Gastrocnemius medialis (tissue), 4 donors: ENCODE measurements around the gene PLAGL2. TPM values are rescaled to one million over a fixed set of nuclear protein-coding genes. Genes with fewer than 3 reads are reported as not detected.

Experiments used
- ATAC-seq, 2 donors: fragments of 150-250 bp; one replicate each; pipeline ENCODE4 v1.9.1; 2016
- DNase-seq, 2 donors: peaks; one replicate each; pipeline ENCODE4 v3.0.0-alpha.2; 2019
- H3K27ac ChIP-seq, 4 donors: fragments of 200-600 bp; sonication (generic); 1 replicate in 1 of 4; 2 replicates in 3 of 4; pipeline ENCODE4 v1.5.1; 2016 to 2018; ENCODE audit warnings: mild to moderate bottlenecking in 2 of 4, moderate library complexity in 1 of 4
- H3K27me3 ChIP-seq, 3 donors: fragments of 200-600 bp; sonication (generic) in 2 of 3; 1 replicate in 1 of 3; 2 replicates in 2 of 3; pipeline versions ENCODE4 v1.5.1 to v1.6.0; 2016 to 2019; ENCODE audit warnings: mild to moderate bottlenecking in 1 of 3, moderate library complexity in 1 of 3
- H3K36me3 ChIP-seq, 2 donors: fragments of 200-600 bp; sonication (generic) in 1 of 2; one replicate each; pipeline ENCODE4 v1.5.1; 2017 to 2018
- H3K4me1 ChIP-seq, 2 donors: fragments of 200-600 bp; sonication (generic) in 1 of 2; one replicate each; pipeline ENCODE4 v1.5.1; 2016 to 2017; ENCODE audit warnings: mild to moderate bottlenecking in 2 of 2
- H3K4me3 ChIP-seq, 4 donors: fragments of 200-600 bp; sonication (generic) in 3 of 4; 1 replicate in 1 of 4; 2 replicates in 3 of 4; pipeline ENCODE4 v1.5.1; 2016 to 2019; ENCODE audit warnings: mild to moderate bottlenecking in 2 of 4
- H3K9me3 ChIP-seq, 3 donors: fragments of 200-600 bp; sonication (generic) in 2 of 3; 1 replicate in 1 of 3; 2 replicates in 2 of 3; pipeline ENCODE4 v1.5.1; 2016 to 2019
- CTCF ChIP-seq, 5 experiments: fragments of 450-650 bp in 3 of 5; fragments of 200-600 bp in 2 of 5; sonication (generic) in 2 of 5; IDR thresholded peaks in 4 of 5; conservative IDR thresholded peaks in 1 of 5; 1 replicate in 4 of 5; 2 replicates in 1 of 5; pipeline ENCODE4 v1.5.1; 2016 to 2019; ENCODE audit warnings: antibody characterized with exemption in 5 of 5, mild to moderate bottlenecking in 3 of 5, moderate library complexity in 3 of 5
- POLR2A ChIP-seq, 2 donors: fragments of 450-650 bp; IDR thresholded peaks; one replicate each; pipeline ENCODE4 v1.6.1; 2017; ENCODE audit warnings: antibody characterized with exemption in 2 of 2, mild to moderate bottlenecking in 2 of 2, moderate library complexity in 2 of 2
- in situ Hi-C, 4 donors: fragments of 200-750 bp; cut with MboI; loops; one replicate each; pipeline versions ENCODE4 v1.15.0 to v1.8.0; 2017; ENCODE audit warnings: low sequenced_read_pairs in 4 of 4
- intact Hi-C: fragments of 100-400 bp; cut with DNase I; formaldehyde crosslinking; loops from one replicate; pipeline ENCODE4 v1.15.1; 2023; ENCODE audit warnings: low total_unique reads
- total RNA-seq, 4 donors: library from RNA; depleted of rRNA; stranded (reverse); fragments of >200 nt; gene quantifications; one replicate each; pipeline versions ENCODE4 v1.1.0 to v1.2.3, GENCODE V29; 2016

PLAGL2 gene
- total RNA-seq, 4 donors from 2014 or later, result 1.4 to 6.5 (median 5.8) TPM

GRCh38 chr20:32162351-32162750, 45.2 kb downstream of the PLAGL2 start:
- Histone ChIP-seq H3K9me3 (no peaks in the 10 kb centered on the region), H3K36me3 (peaks cover 4 to 86% of the 10 kb centered on the region in 2 donors), H3K4me1 (no peaks in the 10 kb centered on the region), H3K27me3 (no peaks in the 10 kb centered on the region), H3K27ac (no peak overlapping the region), H3K4me3 (no peak overlapping the region)
- in situ Hi-C loops, result no loop called here
- no peak for ATAC-seq
- DNase-seq, result no peak
- TF ChIP-seq POLR2A (IDR thresholded peaks at IDR 0.05) (no peak), CTCF (IDR thresholded peaks at IDR 0.05 in 4 of 5, conservative IDR thresholded peaks at IDR 0.05 in 1 of 5) (no peak)
- intact Hi-C loops, result no loop called here

- in situ Hi-C loops, result no loop called here
- no peak for TF ChIP-seq CTCF (IDR thresholded peaks at IDR 0.05 in 4 of 5, conservative IDR thresholded peaks at IDR 0.05 in 1 of 5)
- TF ChIP-seq POLR2A (IDR thresholded peaks at IDR 0.05), result no peak
- Histone ChIP-seq H3K9me3 (no peaks in the 10 kb centered on the region), H3K27ac (no peak overlapping the region), H3K4me3 (no peak overlapping the region), H3K36me3 (peaks cover 4 to 75% of the 10 kb centered on the region in 2 donors), H3K4me1 (peaks cover 3 to 5% of the 10 kb centered on the region in 2 donors), H3K27me3 (no peaks in the 10 kb centered on the region)
- intact Hi-C loops, result no loop called here
- no peak for ATAC-seq
- no peak for DNase-seq
These were observed 47.2 kb downstream of the PLAGL2 start for GRCh38 chr20:32160341-32160740.

GRCh38 chr20:32159766-32160221, 47.7 kb downstream of the PLAGL2 start:
- intact Hi-C loops, result loop anchor here (5.0 kb wide), 1 partner anchor 48 kb away; the partner anchor contains the start of genes PLAGL2 and POFUT1
- Histone ChIP-seq H3K4me1 (peaks cover 9 to 10% of the 10 kb centered on the region in 2 donors), H3K4me3 (no peak overlapping the region), H3K27me3 (no peaks in the 10 kb centered on the region), H3K27ac (no peak overlapping the region), H3K36me3 (peaks cover 4 to 70% of the 10 kb centered on the region in 2 donors), H3K9me3 (no peaks in the 10 kb centered on the region)
- ATAC-seq (no peak), DNase-seq (no peak)
- in situ Hi-C loops, result no loop called here
- TF ChIP-seq POLR2A (IDR thresholded peaks at IDR 0.05) (no peak), CTCF (IDR thresholded peaks at IDR 0.05 in 4 of 5, conservative IDR thresholded peaks at IDR 0.05 in 1 of 5) (no peak)

- no peak for ATAC-seq
- H3K4me1 ChIP-seq, result peaks cover 9 to 13% of the 10 kb centered on the region in 2 donors
- no peak for DNase-seq
- intact Hi-C loops (loop anchor here (5.0 kb wide), 1 partner anchor 48 kb away; the partner anchor contains the start of genes PLAGL2 and POFUT1), in situ Hi-C loops (no loop called here)
- H3K27me3 ChIP-seq, result no peaks in the 10 kb centered on the region
- no peaks in the 10 kb centered on the region for H3K9me3 ChIP-seq
- no peak overlapping the region for H3K27ac ChIP-seq
- peaks cover 4 to 67% of the 10 kb centered on the region in 2 donors for H3K36me3 ChIP-seq
- TF ChIP-seq POLR2A (IDR thresholded peaks at IDR 0.05) (no peak), CTCF (IDR thresholded peaks at IDR 0.05 in 4 of 5, conservative IDR thresholded peaks at IDR 0.05 in 1 of 5) (no peak)
- H3K4me3 ChIP-seq, result no peak overlapping the region
These were observed 48.4 kb downstream of the PLAGL2 start for GRCh38 chr20:32158943-32159660.
